Loucy (cell line): Measurements from ENCODE around the gene BCL11A.

Experiments
- H2AFZ ChIP-seq: fragments of 200-600 bp; sonication (generic); 2 replicates; pipeline ENCODE4 v1.6.0; 2016; ENCODE audit warnings: antibody characterized with exemption, mild to moderate bottlenecking, low read length, moderate library complexity
- H3F3A ChIP-seq: fragments of 200-600 bp; 2 replicates; pipeline ENCODE4 v1.6.0; 2016; ENCODE audit warnings: antibody characterized with exemption, low read depth, mild to moderate bottlenecking
- H3K27me3 ChIP-seq: fragments of 200-600 bp; sonication (generic); 2 replicates; pipeline ENCODE4 v1.6.1; 2014; ENCODE audit warnings: low read length, mild to moderate bottlenecking; ENCODE audit not compliant: insufficient read depth, poor library complexity, severe bottlenecking
- H3K36me3 ChIP-seq: fragments of 200-600 bp; sonication (generic); 2 replicates; pipeline ENCODE4 v1.6.1; 2016; ENCODE audit warnings: low read length; ENCODE audit not compliant: insufficient read depth
- H3K4me1 ChIP-seq: fragments of 200-600 bp; sonication (generic); 2 replicates; pipeline ENCODE4 v1.5.1; 2014; ENCODE audit warnings: low read length, mild to moderate bottlenecking; ENCODE audit not compliant: insufficient read depth, poor library complexity, severe bottlenecking
- H3K4me2 ChIP-seq: fragments of 200-600 bp; sonication (generic); 2 replicates; pipeline ENCODE4 v1.6.0; 2014; ENCODE audit warnings: antibody characterized with exemption, low read length, low read depth, mild to moderate bottlenecking; ENCODE audit not compliant: poor library complexity, severe bottlenecking
- H3K4me3 ChIP-seq: fragments of 200-600 bp; sonication (generic); 2 replicates; pipeline ENCODE4 v1.5.1; 2014; ENCODE audit warnings: low read length, mild to moderate bottlenecking, mixed read lengths; ENCODE audit not compliant: poor library complexity, severe bottlenecking
- H3K79me2 ChIP-seq: fragments of 200-600 bp; sonication (generic); 2 replicates; pipeline ENCODE4 v1.6.1; 2014; ENCODE audit warnings: low read length; ENCODE audit not compliant: insufficient read depth
- H3K9ac ChIP-seq: fragments of 200-600 bp; sonication (generic); 2 replicates; pipeline ENCODE4 v1.6.0; 2014; ENCODE audit warnings: mild to moderate bottlenecking, low read depth, low read length, moderate library complexity; ENCODE audit not compliant: poor library complexity, severe bottlenecking
- H3K9me2 ChIP-seq: fragments of 200-600 bp; sonication (generic); replicated peaks from 2 replicates; pipeline ENCODE4 v1.6.1; 2016; ENCODE audit warnings: low read depth, low read length, mixed read lengths
- H3K9me3 ChIP-seq: fragments of 200-600 bp; sonication (generic); 2 replicates; pipeline ENCODE4 v1.6.1; 2014; ENCODE audit warnings: mild to moderate bottlenecking, antibody characterized with exemption, low read length, low read depth; ENCODE audit not compliant: insufficient read depth
- H4K20me1 ChIP-seq: fragments of 200-600 bp; sonication (generic); 2 replicates; pipeline ENCODE4 v1.6.0; 2014; ENCODE audit warnings: antibody characterized with exemption, low read length, mild to moderate bottlenecking; ENCODE audit not compliant: insufficient read depth, poor library complexity, severe bottlenecking
- CTCF ChIP-seq: fragments of 200-600 bp; sonication (generic); conservative IDR thresholded peaks from 2 replicates; pipeline ENCODE4 v1.5.1; 2014; ENCODE audit warnings: mild to moderate bottlenecking, antibody characterized with exemption, low read length
- EZH2phosphoT487 ChIP-seq: fragments of 200-600 bp; IDR thresholded peaks from 2 replicates; pipeline ENCODE4 v1.6.1; 2018; ENCODE audit warnings: antibody characterized with exemption, mild to moderate bottlenecking, moderate library complexity, borderline replicate concordance

Gene BCL11A

DNA sequence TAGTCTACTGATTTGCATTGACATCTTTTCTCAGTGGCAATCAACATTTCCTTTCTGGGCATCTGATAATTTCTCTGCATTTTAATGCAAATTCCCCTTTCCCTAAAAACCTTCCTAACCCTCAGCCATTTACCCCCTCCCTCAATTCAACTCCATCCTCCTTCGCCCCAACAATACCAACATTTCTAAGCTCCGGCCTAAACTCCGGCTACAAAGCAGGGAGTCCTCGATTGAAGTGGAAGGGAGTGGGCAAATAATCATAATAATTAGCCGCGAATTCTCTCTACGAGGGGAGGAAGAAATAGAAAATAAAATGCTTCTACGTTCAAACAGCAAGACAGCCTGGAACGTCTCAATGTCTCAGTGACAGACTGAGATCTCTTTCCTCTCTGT lies 4.6 kb downstream of the BCL11A start:
- Histone ChIP-seq H2AFZ (peak overlapping the region; percentile 79), H3K79me2 (peaks cover 90% of the 10 kb centered on the region), H3K4me3 (peak overlapping the region; percentile 93), H3K9me2 (no peaks in the 10 kb centered on the region), H3F3A (no peaks in the 10 kb centered on the region), H4K20me1 (peaks cover 71% of the 10 kb centered on the region), H3K4me1 (peaks cover 44% of the 10 kb centered on the region), H3K36me3 (peaks cover 22% of the 10 kb centered on the region; the same call in 1 of the 2 replicates), H3K9me3 (no peaks in the 10 kb centered on the region), H3K9ac (peak overlapping the region; percentile 80), H3K4me2 (peak overlapping the region; percentile 80), H3K27me3 (peaks cover 55% of the 10 kb centered on the region)
- no peak for TF ChIP-seq CTCF
- TF ChIP-seq EZH2phosphoT487 = no peak

GRCh38 chr2:60548311-60548710 lies 5.1 kb downstream of the BCL11A start:
- Histone ChIP-seq H3F3A (no peaks in the 10 kb centered on the region), H3K36me3 (peaks cover 25% of the 10 kb centered on the region; the same call in 1 of the 2 replicates), H3K9me3 (no peaks in the 10 kb centered on the region), H3K9me2 (no peaks in the 10 kb centered on the region), H2AFZ (no peak overlapping the region), H3K4me3 (peak overlapping the region; percentile 93), H4K20me1 (peaks cover 74% of the 10 kb centered on the region), H3K4me2 (peak overlapping the region; percentile 80), H3K9ac (peak overlapping the region; percentile 80), H3K4me1 (peaks cover 45% of the 10 kb centered on the region), H3K27me3 (peaks cover 53% of the 10 kb centered on the region), H3K79me2 (peaks cover 90% of the 10 kb centered on the region)
- TF ChIP-seq EZH2phosphoT487 (no peak), CTCF (no peak)

- TF ChIP-seq EZH2phosphoT487 (no peak), CTCF (no peak)
- H3K4me3 ChIP-seq = peak overlapping the region; percentile 93
- no peak overlapping the region for H2AFZ ChIP-seq
- H3K27me3 ChIP-seq = peaks cover 48% of the 10 kb centered on the region
- H3K4me1 ChIP-seq = peaks cover 50% of the 10 kb centered on the region
- H3K9me3 ChIP-seq = no peaks in the 10 kb centered on the region
- peaks cover 25% of the 10 kb centered on the region; the same call in 1 of the 2 replicates for H3K36me3 ChIP-seq
- H4K20me1 ChIP-seq = peaks cover 79% of the 10 kb centered on the region
- peak overlapping the region; percentile 80 for H3K9ac ChIP-seq
- H3K4me2 ChIP-seq = peak overlapping the region; percentile 80
- no peaks in the 10 kb centered on the region for H3F3A ChIP-seq
- H3K79me2 ChIP-seq = peaks cover 89% of the 10 kb centered on the region
- no peaks in the 10 kb centered on the region for H3K9me2 ChIP-seq
These were observed 5.6 kb downstream of the BCL11A start for GRCh38 chr2:60547841-60548240.
